ENCODE measurements around the gene CDH4.

- TF ChIP-seq, protein P1, sequence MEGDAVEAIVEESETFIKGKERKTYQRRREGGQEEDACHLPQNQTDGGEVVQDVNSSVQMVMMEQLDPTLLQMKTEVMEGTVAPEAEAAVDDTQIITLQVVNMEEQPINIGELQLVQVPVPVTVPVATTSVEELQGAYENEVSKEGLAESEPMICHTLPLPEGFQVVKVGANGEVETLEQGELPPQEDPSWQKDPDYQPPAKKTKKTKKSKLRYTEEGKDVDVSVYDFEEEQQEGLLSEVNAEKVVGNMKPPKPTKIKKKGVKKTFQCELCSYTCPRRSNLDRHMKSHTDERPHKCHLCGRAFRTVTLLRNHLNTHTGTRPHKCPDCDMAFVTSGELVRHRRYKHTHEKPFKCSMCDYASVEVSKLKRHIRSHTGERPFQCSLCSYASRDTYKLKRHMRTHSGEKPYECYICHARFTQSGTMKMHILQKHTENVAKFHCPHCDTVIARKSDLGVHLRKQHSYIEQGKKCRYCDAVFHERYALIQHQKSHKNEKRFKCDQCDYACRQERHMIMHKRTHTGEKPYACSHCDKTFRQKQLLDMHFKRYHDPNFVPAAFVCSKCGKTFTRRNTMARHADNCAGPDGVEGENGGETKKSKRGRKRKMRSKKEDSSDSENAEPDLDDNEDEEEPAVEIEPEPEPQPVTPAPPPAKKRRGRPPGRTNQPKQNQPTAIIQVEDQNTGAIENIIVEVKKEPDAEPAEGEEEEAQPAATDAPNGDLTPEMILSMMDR (IDR thresholded peaks at IDR 0.05) = no peak
- TF ChIP-seq POLR2AphosphoS5 (IDR thresholded peaks at IDR 0.05; ENCODE audit: low read depth, low read length) = no peak
Observed at GRCh38 chr20:61299104-61299503, 47.0 kb downstream of the CDH4 start.
